ENCODE results near the gene HMGB3. TPM values are rescaled to one million over a fixed set of nuclear protein-coding genes. Genes with fewer than 3 reads are reported as not detected.

The HMGB3 gene
- 8.2 and 9.0 TPM in 2 replicates for total RNA-seq (2014; rRNA removed; shearing (Covaris generic); ENCODE audit: low replicate concordance)

DNA sequence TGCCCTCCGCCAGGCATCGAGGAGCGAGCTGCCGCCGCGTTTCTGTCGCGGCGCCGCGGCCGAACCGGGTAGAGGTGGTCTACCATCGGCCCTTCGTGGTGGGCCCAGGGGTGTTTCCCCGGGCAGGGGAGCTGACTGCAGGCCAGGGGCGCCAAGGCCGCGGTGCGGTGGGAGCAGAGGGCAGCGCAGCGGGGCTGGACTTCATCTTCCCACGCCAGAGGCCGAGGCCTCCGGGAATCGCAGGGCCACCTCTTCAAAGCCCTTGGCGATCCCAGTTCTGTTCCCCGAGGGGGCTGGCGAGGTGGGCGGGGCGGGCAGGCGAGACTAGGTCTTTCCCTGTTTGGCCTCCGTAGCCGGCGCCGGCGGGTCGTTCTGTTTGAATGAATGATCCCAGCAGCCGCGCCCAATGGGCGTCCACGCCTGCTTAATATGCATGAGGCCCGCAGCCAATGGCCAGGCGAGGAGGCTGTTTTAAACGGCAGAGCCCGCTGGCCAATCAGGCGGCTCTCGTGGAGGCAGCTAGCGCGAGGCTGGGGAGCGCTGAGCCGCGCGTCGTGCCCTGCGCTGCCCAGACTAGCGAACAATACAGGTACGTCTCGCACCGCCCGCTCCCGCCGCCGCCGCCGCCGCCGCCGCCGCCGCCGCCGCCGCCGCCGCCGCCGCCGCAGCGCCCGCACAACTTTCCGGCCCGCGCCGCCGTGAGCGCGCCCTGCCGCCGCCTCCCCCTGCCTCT, at the start of gene HMGB3:
TSS of gene HMGB3 (plus strand) at position 548 of the 733 bp plus-strand sequence. CDS start 2,265 bp downstream, outside the sequence.
- peaks cover 7% of the 10 kb centered on the region for H3K4me1 ChIP-seq (ENCODE audit: low read length)

DNA sequence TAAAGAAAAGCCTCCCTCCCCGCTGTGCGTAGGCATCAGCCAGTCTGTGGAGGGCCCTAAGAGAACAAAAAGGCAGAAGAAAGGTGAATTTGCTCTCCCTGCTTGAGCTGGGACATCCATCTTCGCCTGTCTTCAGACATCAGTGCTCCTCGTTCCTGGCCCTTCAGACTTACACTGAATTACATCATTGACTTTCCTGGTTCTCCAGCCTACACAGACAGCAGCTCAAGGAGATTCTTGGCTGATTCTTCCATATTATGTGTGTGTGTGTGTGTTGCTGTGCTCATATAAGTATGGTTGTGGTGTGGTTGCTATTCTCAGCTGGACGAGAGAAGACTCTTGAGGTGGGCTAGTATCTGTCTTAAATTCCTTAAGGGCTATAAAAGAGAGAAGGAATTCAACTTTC, 49.2 kb upstream of the HMGB3 start:
- H3K36me3 ChIP-seq (ENCODE audit: insufficient read depth, low read length): no peaks in the 10 kb centered on the region
- H4K20me1 ChIP-seq (ENCODE audit: insufficient read depth, low read depth, low read length): no peaks in the 10 kb centered on the region
- no peak overlapping the region for H3K4me2 ChIP-seq (ENCODE audit: low read depth, low read length, poor library complexity, severe bottlenecking)
- H3K27ac ChIP-seq (ENCODE audit: low read length): no peak overlapping the region
- H3K4me1 ChIP-seq (ENCODE audit: low read length): no peaks in the 10 kb centered on the region
- H3K9ac ChIP-seq (ENCODE audit: low read length): no peak overlapping the region
- no peaks in the 10 kb centered on the region for H3K9me2 ChIP-seq (replicated peaks; ENCODE audit: insufficient read depth, low read length)
- H3K9me3 ChIP-seq (ENCODE audit: low read length): no peaks in the 10 kb centered on the region
- H3K27me3 ChIP-seq (ENCODE audit: low read length): no peaks in the 10 kb centered on the region
- no peak for DNase-seq
- no peaks in the 10 kb centered on the region for H3K79me2 ChIP-seq (ENCODE audit: low read length)
- no peak overlapping the region for H3K4me3 ChIP-seq (ENCODE audit: low read length)
- no peak overlapping the region for H2AFZ ChIP-seq (ENCODE audit: low read length)

More for the DNA sequence above, at the start of gene HMGB3:
- Histone ChIP-seq H3K4me2 (ENCODE audit: low read depth, low read length, poor library complexity, severe bottlenecking) (peak within 1 kb of the TSS; percentile 60), H2AFZ (ENCODE audit: low read length) (0 out of 2 replicates have a peak within 1 kb of the TSS, but pooled peaks have one; percentile 43), H3K9ac (ENCODE audit: low read length) (peak within 1 kb of the TSS; percentile 72), H3K27me3 (ENCODE audit: low read length) (no peaks in the 10 kb centered on the region), H4K20me1 (ENCODE audit: insufficient read depth, low read depth, low read length) (no peaks in the 10 kb centered on the region), H3K27ac (ENCODE audit: low read length) (no peak within 1 kb of the TSS), H3K36me3 (ENCODE audit: insufficient read depth, low read length) (no peaks in the 10 kb centered on the region), H3K4me3 (ENCODE audit: low read length) (peak within 1 kb of the TSS; percentile 67), H3K9me2 (replicated peaks; ENCODE audit: insufficient read depth, low read length) (no peaks in the 10 kb centered on the region), H3K9me3 (ENCODE audit: low read length) (no peaks in the 10 kb centered on the region), H3K79me2 (ENCODE audit: low read length) (no peaks in the 10 kb centered on the region)
- DNase-seq: peak; percentile 94

DNA sequence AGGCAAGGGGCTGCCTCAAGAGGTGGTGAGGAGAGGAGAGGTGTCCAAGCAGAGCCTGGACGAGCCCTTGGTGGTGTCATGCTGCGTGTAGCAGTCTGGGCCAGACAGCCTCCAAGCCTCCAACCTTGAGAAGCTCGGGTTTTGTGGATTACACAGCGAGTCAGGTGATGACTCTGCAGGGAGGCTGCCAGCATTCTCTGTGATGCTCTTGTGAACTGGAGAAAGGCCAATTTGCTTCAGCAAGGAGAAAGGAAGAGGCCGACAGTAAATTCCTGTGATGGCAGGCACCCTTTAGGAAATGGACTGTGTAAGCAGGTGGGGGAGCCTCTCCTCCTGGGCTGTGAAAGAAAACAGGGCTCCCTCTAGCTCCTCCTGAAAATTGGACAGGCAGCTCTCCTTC, 48.7 kb upstream of the HMGB3 start:
- DNase-seq: no peak
- no peaks in the 10 kb centered on the region for H4K20me1 ChIP-seq (ENCODE audit: insufficient read depth, low read depth, low read length)
- H2AFZ ChIP-seq (ENCODE audit: low read length): no peak overlapping the region
- H3K9me2 ChIP-seq (replicated peaks; ENCODE audit: insufficient read depth, low read length): no peaks in the 10 kb centered on the region
- no peaks in the 10 kb centered on the region for H3K27me3 ChIP-seq (ENCODE audit: low read length)
- H3K27ac ChIP-seq (ENCODE audit: low read length): no peak overlapping the region
- no peak overlapping the region for H3K4me2 ChIP-seq (ENCODE audit: low read depth, low read length, poor library complexity, severe bottlenecking)
- H3K4me3 ChIP-seq (ENCODE audit: low read length): no peak overlapping the region
- no peaks in the 10 kb centered on the region for H3K79me2 ChIP-seq (ENCODE audit: low read length)
- no peaks in the 10 kb centered on the region for H3K36me3 ChIP-seq (ENCODE audit: insufficient read depth, low read length)
- H3K9me3 ChIP-seq (ENCODE audit: low read length): no peaks in the 10 kb centered on the region
- no peak overlapping the region for H3K9ac ChIP-seq (ENCODE audit: low read length)
- H3K4me1 ChIP-seq (ENCODE audit: low read length): no peaks in the 10 kb centered on the region

DNA sequence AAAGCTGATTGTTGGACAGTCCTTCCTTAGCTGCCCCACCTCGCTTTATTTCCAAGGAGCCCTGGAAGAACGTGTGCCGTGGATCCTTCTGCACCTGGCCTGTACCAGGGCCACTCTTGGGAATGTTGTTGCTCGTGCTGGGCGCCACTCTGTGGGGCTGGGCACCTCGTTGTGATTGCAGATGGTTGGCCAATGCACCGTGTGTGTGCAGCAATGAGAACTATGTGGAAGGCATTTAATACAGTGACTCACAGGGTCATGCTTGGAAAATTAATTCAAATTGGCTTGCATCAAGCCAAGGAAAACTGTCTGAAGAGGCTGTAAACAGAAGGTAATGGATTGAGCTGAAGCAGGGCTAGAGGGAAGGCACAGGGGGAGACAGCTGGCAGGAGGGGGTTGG, 47.7 kb upstream of the HMGB3 start:
- Histone ChIP-seq H3K9me3 (ENCODE audit: low read length) (no peaks in the 10 kb centered on the region), H3K79me2 (ENCODE audit: low read length) (no peaks in the 10 kb centered on the region), H3K27me3 (ENCODE audit: low read length) (no peaks in the 10 kb centered on the region), H3K36me3 (ENCODE audit: insufficient read depth, low read length) (no peaks in the 10 kb centered on the region), H3K4me3 (ENCODE audit: low read length) (no peak overlapping the region), H3K27ac (ENCODE audit: low read length) (no peak overlapping the region), H3K4me1 (ENCODE audit: low read length) (no peaks in the 10 kb centered on the region), H3K9me2 (replicated peaks; ENCODE audit: insufficient read depth, low read length) (no peaks in the 10 kb centered on the region), H2AFZ (ENCODE audit: low read length) (no peak overlapping the region), H4K20me1 (ENCODE audit: insufficient read depth, low read depth, low read length) (no peaks in the 10 kb centered on the region), H3K9ac (ENCODE audit: low read length) (no peak overlapping the region), H3K4me2 (ENCODE audit: low read depth, low read length, poor library complexity, severe bottlenecking) (no peak overlapping the region)
- no peak for DNase-seq

DNA sequence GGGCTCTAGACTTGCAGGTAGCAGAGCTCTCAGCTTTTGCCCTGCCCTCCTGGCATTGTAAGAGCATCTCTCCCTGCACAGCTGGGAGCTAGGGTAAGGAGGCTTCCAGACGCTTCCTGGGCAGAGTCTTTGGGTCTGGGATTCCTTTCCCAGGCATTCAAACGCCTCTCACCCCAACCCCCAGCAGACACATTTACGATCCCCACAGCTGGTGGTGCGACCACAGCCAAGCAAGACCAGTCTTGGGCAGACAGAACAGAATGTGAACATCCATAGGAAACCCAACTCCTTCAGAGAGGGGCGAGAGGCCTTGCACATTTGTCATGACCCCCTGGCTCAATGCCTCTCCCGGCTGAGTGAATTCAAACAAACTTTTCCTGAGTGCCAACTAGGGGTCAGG, 46.6 kb upstream of the HMGB3 start:
- H3K4me2 ChIP-seq (ENCODE audit: low read depth, low read length, poor library complexity, severe bottlenecking): no peak overlapping the region
- no peak overlapping the region for H3K9ac ChIP-seq (ENCODE audit: low read length)
- no peak overlapping the region for H3K27ac ChIP-seq (ENCODE audit: low read length)
- no peaks in the 10 kb centered on the region for H4K20me1 ChIP-seq (ENCODE audit: insufficient read depth, low read depth, low read length)
- no peaks in the 10 kb centered on the region for H3K79me2 ChIP-seq (ENCODE audit: low read length)
- H3K9me2 ChIP-seq (replicated peaks; ENCODE audit: insufficient read depth, low read length): no peaks in the 10 kb centered on the region
- no peaks in the 10 kb centered on the region for H3K4me1 ChIP-seq (ENCODE audit: low read length)
- H3K9me3 ChIP-seq (ENCODE audit: low read length): no peaks in the 10 kb centered on the region
- no peak for DNase-seq
- no peaks in the 10 kb centered on the region for H3K27me3 ChIP-seq (ENCODE audit: low read length)
- H3K36me3 ChIP-seq (ENCODE audit: insufficient read depth, low read length): no peaks in the 10 kb centered on the region
- H3K4me3 ChIP-seq (ENCODE audit: low read length): no peak overlapping the region
- no peak overlapping the region for H2AFZ ChIP-seq (ENCODE audit: low read length)

DNA sequence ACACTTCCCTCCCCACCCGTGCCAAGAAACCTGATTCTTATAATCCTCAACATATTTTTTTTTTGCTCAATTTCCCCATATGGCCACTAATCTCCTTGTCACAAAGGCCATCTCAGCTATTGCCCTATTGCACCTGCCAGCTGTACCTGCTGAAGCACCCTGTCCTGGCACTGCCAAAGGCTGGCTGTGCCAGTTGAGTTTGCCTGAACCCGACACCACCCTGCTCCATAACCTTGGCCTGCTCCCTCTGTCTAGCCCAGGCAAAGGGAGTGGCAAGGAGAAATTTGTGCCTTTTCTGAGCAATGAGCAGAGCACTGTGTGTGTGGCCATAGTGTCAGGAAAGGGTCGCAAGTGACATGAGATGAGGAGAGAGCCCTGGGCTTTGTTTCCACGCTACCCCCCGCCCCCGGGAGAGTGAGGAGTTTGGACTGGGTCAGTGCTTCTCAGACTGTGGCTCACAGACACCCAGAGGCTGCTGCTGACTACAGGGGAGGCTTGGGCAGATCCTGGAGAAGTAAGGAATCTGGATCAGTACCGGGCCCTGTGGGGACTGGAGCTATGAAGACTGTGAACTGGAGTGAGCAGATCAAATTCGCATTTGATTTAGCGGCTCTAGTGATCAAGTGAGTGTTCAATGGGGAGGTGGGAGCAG, 42.2 kb upstream of the HMGB3 start:
- no peaks in the 10 kb centered on the region for H3K9me3 ChIP-seq (ENCODE audit: low read length)
- H3K79me2 ChIP-seq (ENCODE audit: low read length): no peaks in the 10 kb centered on the region
- H3K36me3 ChIP-seq (ENCODE audit: insufficient read depth, low read length): no peaks in the 10 kb centered on the region
- no peak overlapping the region for H3K4me2 ChIP-seq (ENCODE audit: low read depth, low read length, poor library complexity, severe bottlenecking)
- no peaks in the 10 kb centered on the region for H3K9me2 ChIP-seq (replicated peaks; ENCODE audit: insufficient read depth, low read length)
- H3K27me3 ChIP-seq (ENCODE audit: low read length): no peaks in the 10 kb centered on the region
- DNase-seq: no peak
- no peak overlapping the region for H3K27ac ChIP-seq (ENCODE audit: low read length)
- H2AFZ ChIP-seq (ENCODE audit: low read length): no peak overlapping the region
- H3K4me1 ChIP-seq (ENCODE audit: low read length): no peaks in the 10 kb centered on the region
- H4K20me1 ChIP-seq (ENCODE audit: insufficient read depth, low read depth, low read length): no peaks in the 10 kb centered on the region
- H3K9ac ChIP-seq (ENCODE audit: low read length): no peak overlapping the region
- H3K4me3 ChIP-seq (ENCODE audit: low read length): no peak overlapping the region

DNA sequence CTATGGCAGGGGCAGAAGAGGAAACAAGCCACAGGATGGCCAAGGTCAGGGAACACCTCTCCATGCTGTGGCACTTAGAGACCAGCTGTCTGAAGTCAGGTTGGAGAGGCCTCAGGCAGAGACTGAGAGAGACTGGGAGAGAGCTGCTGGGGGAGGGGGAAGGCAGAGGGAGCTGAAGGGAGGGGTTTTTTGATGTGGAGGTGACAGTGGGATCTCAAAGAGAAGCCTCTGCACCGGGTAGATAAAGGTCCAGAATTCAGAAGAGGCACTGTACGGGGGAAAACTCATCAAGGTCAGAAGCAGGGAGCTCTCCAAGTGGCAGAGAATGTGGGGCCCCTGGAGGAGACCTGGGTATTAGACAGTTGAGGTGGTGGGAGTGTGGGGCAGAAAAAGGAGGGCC, 41.6 kb upstream of the HMGB3 start:
- Histone ChIP-seq H3K36me3 (ENCODE audit: insufficient read depth, low read length) (no peaks in the 10 kb centered on the region), H3K4me3 (ENCODE audit: low read length) (no peak overlapping the region), H3K4me1 (ENCODE audit: low read length) (no peaks in the 10 kb centered on the region), H3K27ac (ENCODE audit: low read length) (no peak overlapping the region), H3K9me2 (replicated peaks; ENCODE audit: insufficient read depth, low read length) (no peaks in the 10 kb centered on the region), H3K79me2 (ENCODE audit: low read length) (no peaks in the 10 kb centered on the region), H3K27me3 (ENCODE audit: low read length) (no peaks in the 10 kb centered on the region), H4K20me1 (ENCODE audit: insufficient read depth, low read depth, low read length) (no peaks in the 10 kb centered on the region), H2AFZ (ENCODE audit: low read length) (no peak overlapping the region), H3K9ac (ENCODE audit: low read length) (no peak overlapping the region), H3K4me2 (ENCODE audit: low read depth, low read length, poor library complexity, severe bottlenecking) (no peak overlapping the region), H3K9me3 (ENCODE audit: low read length) (no peaks in the 10 kb centered on the region)
- DNase-seq: no peak

DNA sequence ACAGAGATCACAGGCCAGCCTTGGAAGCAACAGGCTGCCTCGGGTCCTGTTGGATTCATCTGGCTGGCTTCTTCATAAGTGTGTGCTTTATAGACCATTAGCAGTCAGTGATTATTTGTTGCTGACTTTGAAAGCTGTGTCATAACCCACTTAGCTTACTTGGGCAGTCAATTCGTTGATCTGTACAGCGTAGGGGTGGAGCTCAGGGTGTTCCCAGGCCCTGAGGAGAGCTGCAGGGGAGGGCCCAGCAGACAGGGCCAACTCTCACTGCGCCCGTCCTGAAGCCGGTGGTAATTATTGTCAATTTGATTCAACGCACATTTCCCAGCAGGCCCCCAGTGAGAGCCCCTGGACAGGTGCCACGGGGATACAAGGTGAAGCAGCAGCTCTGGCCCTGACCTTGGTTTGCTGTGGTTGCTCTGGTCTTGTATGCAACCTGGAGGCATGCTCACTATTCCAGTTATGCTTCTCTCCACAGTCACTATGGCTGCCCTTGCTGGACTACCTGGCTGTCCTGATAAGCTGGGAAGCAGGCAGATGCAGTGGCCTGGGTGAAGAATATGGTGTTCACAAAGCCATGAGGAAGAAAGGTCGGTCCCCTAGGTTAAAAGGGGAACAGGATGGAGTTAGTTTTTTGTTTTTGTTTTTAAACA, 40.1 kb upstream of the HMGB3 start:
- H3K4me3 ChIP-seq (ENCODE audit: low read length): no peak overlapping the region
- no peak overlapping the region for H3K27ac ChIP-seq (ENCODE audit: low read length)
- H3K79me2 ChIP-seq (ENCODE audit: low read length): no peaks in the 10 kb centered on the region
- H3K9me3 ChIP-seq (ENCODE audit: low read length): no peaks in the 10 kb centered on the region
- no peaks in the 10 kb centered on the region for H3K36me3 ChIP-seq (ENCODE audit: insufficient read depth, low read length)
- no peaks in the 10 kb centered on the region for H4K20me1 ChIP-seq (ENCODE audit: insufficient read depth, low read depth, low read length)
- no peak for DNase-seq
- no peak overlapping the region for H3K9ac ChIP-seq (ENCODE audit: low read length)
- H2AFZ ChIP-seq (ENCODE audit: low read length): no peak overlapping the region
- no peaks in the 10 kb centered on the region for H3K27me3 ChIP-seq (ENCODE audit: low read length)
- no peaks in the 10 kb centered on the region for H3K4me1 ChIP-seq (ENCODE audit: low read length)
- H3K4me2 ChIP-seq (ENCODE audit: low read depth, low read length, poor library complexity, severe bottlenecking): no peak overlapping the region
- no peaks in the 10 kb centered on the region for H3K9me2 ChIP-seq (replicated peaks; ENCODE audit: insufficient read depth, low read length)

All from Karpas-422 (cell line).